ENCODE measurements around the gene STUM.

The STUM gene

GRCh38 chr1:226650236-226650841, 101.8 kb downstream of the STUM start:
- DNase-seq (ENCODE audit: low read depth in 1 of 2, low spot score in 1 of 2): no peak

GRCh38 chr1:226651041-226651731, 102.6 kb downstream of the STUM start:
- DNase-seq (ENCODE audit: low read depth in 1 of 2, low spot score in 1 of 2): no peak

- DNase-seq (ENCODE audit: low read depth in 1 of 2, low spot score in 1 of 2): no peak
Observed at GRCh38 chr1:226651732-226652105, 103.2 kb downstream of the STUM start.

- DNase-seq (ENCODE audit: low read depth in 1 of 2, low spot score in 1 of 2): no peak
Observed at GRCh38 chr1:226652613-226653012, 104.0 kb downstream of the STUM start.

- peak in 1 of 2 donors; percentile 27 for DNase-seq (ENCODE audit: low read depth in 1 of 2, low spot score in 1 of 2)
Observed at GRCh38 chr1:226653311-226653921, 104.9 kb downstream of the STUM start.

- DNase-seq (ENCODE audit: low read depth in 1 of 2, low spot score in 1 of 2): no peak
Observed at GRCh38 chr1:226654046-226654667, 105.6 kb downstream of the STUM start.

- no peak for DNase-seq (ENCODE audit: low read depth in 1 of 2, low spot score in 1 of 2)
Observed at GRCh38 chr1:226654668-226655055, 106.1 kb downstream of the STUM start.

GRCh38 chr1:226655251-226656163, 106.9 kb downstream of the STUM start:
- DNase-seq (ENCODE audit: low read depth in 1 of 2, low spot score in 1 of 2): no peak

GRCh38 chr1:226656201-226656600, 107.6 kb downstream of the STUM start:
- DNase-seq (ENCODE audit: low read depth in 1 of 2, low spot score in 1 of 2): no peak

GRCh38 chr1:226656601-226657277, 108.2 kb downstream of the STUM start:
- DNase-seq (ENCODE audit: low read depth in 1 of 2, low spot score in 1 of 2): no peak

GRCh38 chr1:226657895-226658545, 109.5 kb downstream of the STUM start:
- DNase-seq (ENCODE audit: low read depth in 1 of 2, low spot score in 1 of 2): no peak

GRCh38 chr1:226658546-226659125, 110.1 kb downstream of the STUM start:
- no peak for DNase-seq (ENCODE audit: low read depth in 1 of 2, low spot score in 1 of 2)

All from stimulated activated CD4-positive, alpha-beta T cell treated with anti-CD3 and anti-CD28 coated beads, Interleukin-15, amount 100 ng/mL, for 1 hour (primary cell).